Breast epithelium (tissue), 4 donors: ENCODE measurements around the gene MTRFR. TPM values are rescaled to one million over a fixed set of nuclear protein-coding genes. Genes with fewer than 3 reads are reported as not detected.
A peak's percentile ranks its signal among the peaks of the same experiment; 100 is the strongest.

Experiments used
- DNase-seq, 2 donors: peaks; one replicate each; pipeline ENCODE4 v3.0.0-alpha.2; 2019; ENCODE audit warnings: low spot score in 2 of 2
- H3K27ac ChIP-seq, 2 donors: fragments of 200-600 bp; sonication (generic) in 1 of 2; one replicate each; pipeline ENCODE4 v1.5.1; 2016 to 2019; ENCODE audit warnings: mild to moderate bottlenecking in 1 of 2
- H3K27me3 ChIP-seq, 2 donors: fragments of 200-600 bp; sonication (generic) in 1 of 2; one replicate each; pipeline versions ENCODE4 v1.5.1 to v1.6.0; 2017 to 2019; ENCODE audit warnings: control low read depth in 1 of 2, mild to moderate bottlenecking in 1 of 2
- H3K36me3 ChIP-seq: fragments of 200-600 bp; one replicate; pipeline ENCODE4 v1.5.1; 2019
- H3K4me1 ChIP-seq, 2 donors: fragments of 200-600 bp; sonication (generic); one replicate each; pipeline ENCODE4 v1.5.1; 2016 to 2019; ENCODE audit warnings: control low read depth in 1 of 2
- H3K4me3 ChIP-seq, 3 donors: fragments of 200-600 bp; sonication (generic); 1 replicate in 2 of 3; 2 replicates in 1 of 3; pipeline ENCODE4 v1.5.1; 2016 to 2019; ENCODE audit warnings: mild to moderate bottlenecking in 3 of 3, moderate library complexity in 2 of 3
- H3K9me3 ChIP-seq, 2 donors: fragments of 200-600 bp; sonication (generic) in 1 of 2; one replicate each; pipeline ENCODE4 v1.5.1; 2016 to 2019; ENCODE audit warnings: control low read depth in 1 of 2
- POLR2A ChIP-seq: fragments of 450-650 bp; IDR thresholded peaks from one replicate; pipeline ENCODE4 v1.6.1; 2016; ENCODE audit warnings: antibody characterized with exemption, mild to moderate bottlenecking, moderate library complexity
- POLR2AphosphoS5 ChIP-seq, 3 donors: sonication (generic); formaldehyde crosslinking; IDR thresholded peaks; one replicate each; pipeline ENCODE4 v1.6.1; 2017; ENCODE audit warnings: antibody characterized with exemption in 3 of 3
- intact Hi-C: fragments of 100-400 bp; cut with DNase I; formaldehyde crosslinking; loops from one replicate; pipeline ENCODE4 v1.15.1; 2023; ENCODE audit warnings: low total_unique reads
- total RNA-seq, 3 donors: library from RNA; depleted of rRNA; stranded (reverse); fragments of >200 nt; gene quantifications; one replicate each; pipeline ENCODE4 v1.1.0, GENCODE V29; 2016
- TF ChIP-seq, protein P1 (sequence below), 3 donors: fragments of 450-650 bp; IDR thresholded peaks; one replicate each; pipeline ENCODE4 v1.5.1; 2016 to 2017; ENCODE audit warnings: antibody characterized with exemption in 3 of 3, mild to moderate bottlenecking in 3 of 3, moderate library complexity in 3 of 3

MTRFR gene
- total RNA-seq, 3 donors from 2014 or later = 5.6 to 8.8 (median 8.6) TPM

DNA sequence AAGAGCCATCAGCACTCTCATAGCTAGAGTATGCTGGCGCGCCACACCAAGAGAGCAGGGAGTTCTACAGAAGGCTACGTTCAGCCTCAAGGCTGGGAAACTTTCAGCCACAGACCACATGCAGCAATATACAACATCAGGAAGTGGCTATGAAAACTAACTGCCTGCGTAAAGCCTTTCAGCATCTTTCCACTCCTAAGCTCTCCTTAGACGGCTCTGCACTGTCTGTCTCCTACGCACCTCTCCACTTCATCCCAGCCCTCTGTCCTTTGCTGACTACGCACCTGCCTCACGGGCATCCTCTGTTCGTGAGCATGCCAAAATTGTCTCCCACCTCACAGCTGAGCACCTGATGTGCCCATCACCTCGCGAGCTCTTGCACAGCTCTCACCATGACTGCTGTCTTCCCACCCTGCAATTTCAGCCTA, 10.0 kb upstream of the MTRFR start:
- H3K36me3 ChIP-seq = no peaks in the 10 kb centered on the region
- peak in 1 of 2 donors; percentile 17 for DNase-seq
- no peaks in the 10 kb centered on the region for H3K9me3 ChIP-seq
- intact Hi-C loops = no loop called here
- TF ChIP-seq POLR2A = no peak
- TF ChIP-seq POLR2AphosphoS5 (IDR thresholded peaks at IDR 0.05) = no peak
- TF ChIP-seq, protein P1, sequence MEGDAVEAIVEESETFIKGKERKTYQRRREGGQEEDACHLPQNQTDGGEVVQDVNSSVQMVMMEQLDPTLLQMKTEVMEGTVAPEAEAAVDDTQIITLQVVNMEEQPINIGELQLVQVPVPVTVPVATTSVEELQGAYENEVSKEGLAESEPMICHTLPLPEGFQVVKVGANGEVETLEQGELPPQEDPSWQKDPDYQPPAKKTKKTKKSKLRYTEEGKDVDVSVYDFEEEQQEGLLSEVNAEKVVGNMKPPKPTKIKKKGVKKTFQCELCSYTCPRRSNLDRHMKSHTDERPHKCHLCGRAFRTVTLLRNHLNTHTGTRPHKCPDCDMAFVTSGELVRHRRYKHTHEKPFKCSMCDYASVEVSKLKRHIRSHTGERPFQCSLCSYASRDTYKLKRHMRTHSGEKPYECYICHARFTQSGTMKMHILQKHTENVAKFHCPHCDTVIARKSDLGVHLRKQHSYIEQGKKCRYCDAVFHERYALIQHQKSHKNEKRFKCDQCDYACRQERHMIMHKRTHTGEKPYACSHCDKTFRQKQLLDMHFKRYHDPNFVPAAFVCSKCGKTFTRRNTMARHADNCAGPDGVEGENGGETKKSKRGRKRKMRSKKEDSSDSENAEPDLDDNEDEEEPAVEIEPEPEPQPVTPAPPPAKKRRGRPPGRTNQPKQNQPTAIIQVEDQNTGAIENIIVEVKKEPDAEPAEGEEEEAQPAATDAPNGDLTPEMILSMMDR (IDR thresholded peaks at IDR 0.05) = no peak
- no peaks in the 10 kb centered on the region for H3K4me1 ChIP-seq
- no peak overlapping the region for H3K27ac ChIP-seq
- H3K4me3 ChIP-seq = no peak overlapping the region
- no peaks in the 10 kb centered on the region for H3K27me3 ChIP-seq

DNA sequence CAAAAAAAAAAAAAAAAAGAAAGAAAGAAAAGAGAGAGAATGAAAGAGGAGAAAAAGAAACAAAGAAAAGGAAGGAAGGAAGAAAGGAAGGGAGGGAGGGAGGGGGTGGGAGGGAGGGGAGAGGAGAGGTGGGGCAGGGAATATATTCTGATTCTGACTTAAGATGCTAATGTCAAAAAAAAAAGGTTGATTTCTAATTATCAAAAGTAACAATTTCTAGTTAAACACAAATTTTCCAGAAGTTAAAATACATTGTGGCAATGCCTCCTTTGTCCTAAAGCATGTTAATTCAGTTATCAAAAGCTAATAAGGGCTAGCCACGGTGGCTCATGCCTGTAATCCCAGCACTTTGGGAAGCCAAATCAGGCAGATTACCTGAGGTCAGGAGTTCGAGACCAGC, 7.8 kb upstream of the MTRFR start:
- no peak for DNase-seq
- H3K36me3 ChIP-seq = no peaks in the 10 kb centered on the region
- TF ChIP-seq POLR2AphosphoS5 (IDR thresholded peaks at IDR 0.05) (no peak), POLR2A (no peak)
- TF ChIP-seq, protein P1 (IDR thresholded peaks at IDR 0.05) = no peak
- H3K27me3 ChIP-seq = no peaks in the 10 kb centered on the region
- H3K4me1 ChIP-seq = no peaks in the 10 kb centered on the region
- no peak overlapping the region for H3K27ac ChIP-seq
- H3K4me3 ChIP-seq = no peak overlapping the region
- no peaks in the 10 kb centered on the region for H3K9me3 ChIP-seq
- intact Hi-C loops = no loop called here

DNA sequence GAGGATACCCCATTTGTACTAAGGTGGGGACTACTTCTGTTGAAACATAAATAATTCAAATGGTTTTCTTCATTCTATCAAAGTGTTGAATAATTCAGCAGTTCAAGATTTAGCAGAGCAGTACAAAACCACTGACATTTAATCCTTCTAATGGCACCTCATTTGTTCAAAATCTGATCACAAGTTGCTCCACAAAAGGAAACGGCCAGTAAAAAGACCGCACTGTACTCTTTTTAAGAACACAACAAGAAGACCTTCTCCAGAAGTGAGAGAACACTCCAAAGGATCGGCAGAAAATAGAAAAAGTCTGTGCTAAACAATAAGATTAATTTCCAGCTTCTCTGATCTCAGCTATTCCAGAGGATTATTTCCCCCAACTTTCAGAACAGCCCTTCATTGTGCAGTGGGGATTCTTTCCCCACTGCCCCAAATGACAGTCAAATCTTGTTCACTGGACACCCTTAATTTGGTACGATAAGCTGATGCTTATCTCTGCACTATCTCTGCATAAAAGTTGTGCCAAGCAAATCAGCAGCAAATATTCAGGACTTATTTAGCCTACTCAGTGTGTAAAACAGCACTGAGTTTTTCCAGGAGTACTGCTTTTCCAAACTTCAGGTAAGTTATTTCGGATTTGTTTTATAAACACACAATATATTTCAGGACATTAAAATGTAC, 5.5 kb upstream of the MTRFR start:
- no peaks in the 10 kb centered on the region for H3K9me3 ChIP-seq
- TF ChIP-seq, protein P1 (IDR thresholded peaks at IDR 0.05) = no peak
- TF ChIP-seq POLR2A (no peak), POLR2AphosphoS5 (IDR thresholded peaks at IDR 0.05) (no peak)
- H3K4me3 ChIP-seq = no peak overlapping the region
- no peak overlapping the region for H3K27ac ChIP-seq
- no peaks in the 10 kb centered on the region for H3K36me3 ChIP-seq
- no peaks in the 10 kb centered on the region for H3K4me1 ChIP-seq
- DNase-seq = no peak
- H3K27me3 ChIP-seq = no peaks in the 10 kb centered on the region
- intact Hi-C loops = no loop called here

DNA sequence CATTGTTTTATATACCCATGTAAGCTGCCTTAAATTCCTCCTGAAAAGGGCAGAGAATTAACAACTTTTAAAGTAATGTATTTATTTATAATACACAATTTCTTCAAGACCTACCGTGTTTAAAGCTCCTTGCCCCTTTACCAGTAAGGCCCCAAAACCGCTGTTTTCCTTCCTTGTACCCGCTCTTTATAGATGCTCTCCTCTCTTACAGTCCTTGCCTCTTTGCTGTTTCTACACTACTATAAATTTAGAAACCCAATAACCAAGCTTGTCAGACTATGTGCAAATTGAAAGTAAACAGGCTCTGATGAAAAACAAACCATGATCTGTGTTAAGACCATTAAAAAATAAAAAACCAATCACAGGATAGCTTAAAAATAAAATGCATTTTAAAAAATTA, 4.2 kb upstream of the MTRFR start:
- intact Hi-C loops = no loop called here
- Histone ChIP-seq H3K36me3 (no peaks in the 10 kb centered on the region), H3K4me3 (no peak overlapping the region), H3K9me3 (no peaks in the 10 kb centered on the region), H3K27me3 (no peaks in the 10 kb centered on the region), H3K4me1 (peaks cover 0 to 2% of the 10 kb centered on the region in 2 donors), H3K27ac (no peak overlapping the region)
- TF ChIP-seq, protein P1 (IDR thresholded peaks at IDR 0.05) = no peak
- TF ChIP-seq POLR2A = no peak
- no peak for TF ChIP-seq POLR2AphosphoS5 (IDR thresholded peaks at IDR 0.05)
- no peak for DNase-seq

DNA sequence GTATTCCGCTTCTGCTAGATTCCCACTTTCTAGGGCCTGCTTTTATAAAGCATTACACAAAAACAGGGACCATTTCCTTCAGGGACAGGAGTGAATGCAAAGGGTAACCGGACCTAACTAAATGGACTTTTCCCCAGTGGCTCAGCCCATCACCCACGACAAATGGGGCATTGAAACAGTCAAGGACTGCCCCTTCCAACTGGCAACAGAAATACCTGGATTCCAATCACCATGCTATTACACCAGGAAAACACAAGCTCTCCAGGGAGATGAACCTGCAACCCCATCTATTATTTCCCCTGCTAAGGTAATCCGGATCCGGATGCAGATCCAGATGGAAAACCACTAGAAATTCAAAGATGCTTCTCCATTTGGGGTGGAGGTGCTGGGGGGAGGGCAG, 1.3 kb upstream of the MTRFR start:
- intact Hi-C loops = no loop called here
- TF ChIP-seq, protein P1 (IDR thresholded peaks at IDR 0.05) = no peak
- TF ChIP-seq POLR2A (no peak), POLR2AphosphoS5 (IDR thresholded peaks at IDR 0.05) (no peak)

More for the DNA sequence above, 1.3 kb upstream of the MTRFR start:
- Histone ChIP-seq H3K4me3 (peak overlapping the region; percentile 68 to 85 (median 85)), H3K4me1 (peaks cover 0 to 13% of the 10 kb centered on the region in 2 donors), H3K36me3 (no peaks in the 10 kb centered on the region), H3K27me3 (no peaks in the 10 kb centered on the region), H3K9me3 (no peaks in the 10 kb centered on the region), H3K27ac (no peak overlapping the region)
- DNase-seq = no peak
